Measurements from ENCODE around the gene GRPEL1.

The GRPEL1 gene

DNA sequence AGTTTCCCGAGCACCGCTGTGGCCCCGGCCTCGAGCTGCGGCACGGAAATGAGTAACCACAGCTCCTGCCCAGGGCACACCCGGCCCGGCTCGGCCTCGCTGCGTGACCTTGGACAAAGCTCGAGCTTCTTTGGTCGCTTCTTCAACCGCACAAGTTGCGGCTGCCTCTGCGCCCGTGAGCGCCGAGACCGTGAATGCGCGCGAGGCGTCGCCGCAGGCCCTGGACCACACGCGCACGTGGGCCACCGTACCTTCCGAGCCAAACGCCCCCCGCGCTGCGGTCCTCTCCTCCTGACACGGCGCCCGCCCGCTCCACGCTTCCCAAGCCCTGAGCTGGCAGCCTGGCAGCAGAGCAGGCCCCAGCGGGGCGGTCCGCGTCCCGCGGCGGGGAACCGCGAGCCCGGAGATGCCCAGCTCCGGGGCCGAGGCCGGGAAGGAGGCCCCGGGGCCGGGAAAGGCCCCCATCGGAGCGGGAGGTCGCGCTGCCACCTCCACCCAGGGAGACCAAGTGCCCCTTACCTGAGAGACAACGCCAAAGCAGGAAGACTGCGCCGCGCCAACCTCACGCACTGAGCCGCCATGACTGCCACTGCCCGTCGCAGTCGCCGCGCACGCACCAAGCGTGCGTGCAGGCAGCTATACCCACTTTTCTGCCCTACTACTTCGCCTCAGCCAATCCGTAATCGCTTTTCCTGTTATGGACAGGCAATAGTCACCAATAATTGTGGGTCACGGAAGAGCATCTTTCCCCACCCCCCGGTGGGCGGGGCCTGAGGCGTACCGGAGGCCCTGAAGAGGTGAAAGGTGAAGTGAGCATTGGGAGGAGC lies at the start of gene GRPEL1:
Gene GRPEL1, minus strand, starts transcription at position 613 of the 827 bp plus-strand sequence. Its CDS starts 32 bp downstream, at position 581.
- peak; percentile 97 for DNase-seq (ENCODE audit: low read depth, low spot score)
- Histone ChIP-seq H3K4me3 (ENCODE audit: low read length) (peak within 1 kb of the TSS; percentile 79), H3K9me3 (ENCODE audit: control insufficient read depth, insufficient read depth, low read length) (no peaks in the 10 kb centered on the region), H3K36me3 (ENCODE audit: control insufficient read depth, insufficient read depth, low read length) (peaks cover 8% of the 10 kb centered on the region; the same call in 1 of the 2 replicates), H3K27ac (ENCODE audit: low read length) (no peak within 1 kb of the TSS), H3K4me1 (ENCODE audit: control insufficient read depth, insufficient read depth, low read length) (peaks cover 2% of the 10 kb centered on the region; the same call in 1 of the 2 replicates), H3K27me3 (ENCODE audit: control insufficient read depth, insufficient read depth, low read length) (no peaks in the 10 kb centered on the region)
- no CpG with 5 or more reads among the region's 81 CpGs for WGBS (ENCODE audit: insufficient coverage, insufficient read length)

DNA sequence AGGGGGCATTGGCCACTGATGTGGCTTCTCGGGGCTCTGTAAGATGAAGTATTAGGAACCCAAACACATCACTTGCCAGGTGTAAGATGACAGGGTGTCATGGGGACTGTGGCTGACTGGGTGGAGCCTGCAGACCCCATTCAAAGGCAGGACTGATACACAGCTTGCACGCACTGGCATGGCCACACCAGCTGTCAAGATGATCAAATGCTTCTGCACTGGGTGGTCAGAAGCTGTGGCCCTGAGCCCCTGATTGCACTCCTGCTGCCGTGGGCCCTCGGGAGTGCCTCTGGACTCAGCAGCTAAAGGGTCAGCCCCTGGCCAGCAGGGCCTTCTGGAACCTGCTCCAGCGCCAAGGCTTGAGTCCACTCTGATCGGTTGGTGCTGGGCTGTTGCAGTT lies 48.8 kb upstream of the GRPEL1 start:
- H3K4me3 ChIP-seq (ENCODE audit: low read length): no peak overlapping the region
- no peaks in the 10 kb centered on the region for H3K36me3 ChIP-seq (ENCODE audit: control insufficient read depth, insufficient read depth, low read length)
- H3K4me1 ChIP-seq (ENCODE audit: control insufficient read depth, insufficient read depth, low read length): no peaks in the 10 kb centered on the region
- no CpG with 5 or more reads among the region's 6 CpGs for WGBS (ENCODE audit: insufficient coverage, insufficient read length)
- no peak overlapping the region for H3K27ac ChIP-seq (ENCODE audit: low read length)
- H3K9me3 ChIP-seq (ENCODE audit: control insufficient read depth, insufficient read depth, low read length): no peaks in the 10 kb centered on the region
- DNase-seq (ENCODE audit: low read depth, low spot score): no peak
- no peaks in the 10 kb centered on the region for H3K27me3 ChIP-seq (ENCODE audit: control insufficient read depth, insufficient read depth, low read length)

DNA sequence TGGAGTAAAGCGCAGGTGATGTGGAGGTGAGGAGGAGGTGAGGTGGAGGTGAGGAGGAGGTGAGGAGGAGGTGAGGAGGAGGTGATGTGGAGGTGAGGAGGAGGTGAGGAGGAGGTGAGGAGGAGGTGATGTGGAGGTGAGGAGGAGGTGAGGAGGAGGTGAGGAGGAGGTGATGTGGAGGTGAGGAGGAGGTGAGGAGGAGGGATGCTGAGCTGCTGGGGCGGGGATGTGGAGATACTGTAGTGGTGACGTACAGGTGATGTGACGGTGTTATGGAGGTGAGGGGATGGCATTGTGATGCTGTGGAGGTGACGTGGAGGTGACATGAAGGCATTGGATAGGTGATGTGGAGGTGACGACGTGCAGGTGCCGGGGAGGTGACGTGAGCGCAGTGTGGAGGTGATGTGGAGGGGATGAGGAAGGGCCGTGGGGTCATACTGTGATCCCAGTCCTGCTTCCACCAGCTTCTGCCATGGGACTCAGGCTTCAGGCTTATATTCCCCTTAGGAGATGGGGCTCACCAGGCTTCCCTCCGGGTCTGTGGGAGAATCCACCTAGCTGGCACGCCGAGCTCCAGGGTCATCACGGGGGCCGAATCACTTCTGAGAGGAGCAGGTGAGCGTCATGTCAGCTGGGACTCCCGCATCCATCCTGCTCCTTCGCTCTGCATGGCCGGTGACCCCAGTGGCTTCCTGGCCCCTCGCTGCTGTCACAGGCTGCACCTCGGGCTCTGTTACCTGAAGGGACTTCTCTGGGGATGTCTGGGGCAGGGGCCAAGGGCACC lies 47.9 kb upstream of the GRPEL1 start:
- DNase-seq (ENCODE audit: low read depth, low spot score): no peak
- no peaks in the 10 kb centered on the region for H3K9me3 ChIP-seq (ENCODE audit: control insufficient read depth, insufficient read depth, low read length)
- H3K4me1 ChIP-seq (ENCODE audit: control insufficient read depth, insufficient read depth, low read length): no peaks in the 10 kb centered on the region
- WGBS (ENCODE audit: insufficient coverage, insufficient read length): 100% methylated on average over 3 of the region's 22 CpGs
- no peaks in the 10 kb centered on the region for H3K27me3 ChIP-seq (ENCODE audit: control insufficient read depth, insufficient read depth, low read length)
- H3K36me3 ChIP-seq (ENCODE audit: control insufficient read depth, insufficient read depth, low read length): no peaks in the 10 kb centered on the region
- no peak overlapping the region for H3K4me3 ChIP-seq (ENCODE audit: low read length)
- no peak overlapping the region for H3K27ac ChIP-seq (ENCODE audit: low read length)

DNA sequence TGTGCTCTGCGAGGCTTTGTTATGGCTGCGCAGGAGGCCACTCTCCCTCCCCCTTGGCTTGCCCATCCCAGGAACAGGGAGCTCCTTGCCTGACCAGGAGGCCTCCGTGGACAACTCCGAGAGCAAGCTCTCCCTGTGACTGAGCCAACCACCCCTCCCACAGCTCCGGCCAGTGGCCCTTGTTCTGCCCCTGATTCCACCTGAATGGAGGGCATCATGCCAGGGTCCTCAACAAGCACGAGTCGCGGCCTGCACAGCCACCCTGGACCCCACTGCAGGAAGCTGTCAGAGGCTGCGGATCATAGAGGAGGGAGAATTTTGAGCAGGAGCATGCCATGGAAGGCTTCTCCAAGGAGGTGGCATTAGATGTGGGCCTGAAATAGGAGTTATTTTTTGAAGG lies 44.8 kb upstream of the GRPEL1 start:
- Histone ChIP-seq H3K4me3 (ENCODE audit: low read length) (no peak overlapping the region), H3K27me3 (ENCODE audit: control insufficient read depth, insufficient read depth, low read length) (no peaks in the 10 kb centered on the region), H3K36me3 (ENCODE audit: control insufficient read depth, insufficient read depth, low read length) (no peaks in the 10 kb centered on the region), H3K27ac (ENCODE audit: low read length) (no peak overlapping the region), H3K4me1 (ENCODE audit: control insufficient read depth, insufficient read depth, low read length) (no peaks in the 10 kb centered on the region), H3K9me3 (ENCODE audit: control insufficient read depth, insufficient read depth, low read length) (no peaks in the 10 kb centered on the region)
- no CpG with 5 or more reads among the region's 9 CpGs for WGBS (ENCODE audit: insufficient coverage, insufficient read length)
- DNase-seq (ENCODE audit: low read depth, low spot score): no peak

DNA sequence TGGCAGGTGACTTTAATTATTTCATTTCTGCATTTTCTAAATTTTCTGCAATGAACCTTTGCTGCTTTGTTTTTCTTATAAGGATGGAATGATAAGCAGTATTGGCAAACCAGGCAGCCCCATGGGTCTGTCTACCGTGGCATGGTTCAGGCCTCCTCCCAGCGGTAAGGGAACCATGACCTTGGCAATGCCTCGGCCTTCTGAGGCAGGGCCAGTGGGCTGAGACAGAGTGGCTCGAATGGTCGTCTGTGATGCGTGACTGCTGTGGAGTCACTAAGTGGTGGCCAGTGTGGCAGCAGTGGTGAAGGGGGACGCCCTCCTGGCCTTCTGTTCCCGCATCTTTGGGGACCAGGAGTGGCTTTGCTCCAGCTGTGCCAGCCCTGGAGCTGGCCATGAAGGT lies 43.6 kb upstream of the GRPEL1 start:
- H3K9me3 ChIP-seq (ENCODE audit: control insufficient read depth, insufficient read depth, low read length): no peaks in the 10 kb centered on the region
- H3K4me1 ChIP-seq (ENCODE audit: control insufficient read depth, insufficient read depth, low read length): no peaks in the 10 kb centered on the region; the same call in 1 of the 2 replicates
- no peak for DNase-seq (ENCODE audit: low read depth, low spot score)
- H3K27ac ChIP-seq (ENCODE audit: low read length): no peak overlapping the region
- WGBS (ENCODE audit: insufficient coverage, insufficient read length): no CpG with 5 or more reads among the region's 8 CpGs
- no peak overlapping the region for H3K4me3 ChIP-seq (ENCODE audit: low read length)
- H3K36me3 ChIP-seq (ENCODE audit: control insufficient read depth, insufficient read depth, low read length): no peaks in the 10 kb centered on the region
- H3K27me3 ChIP-seq (ENCODE audit: control insufficient read depth, insufficient read depth, low read length): no peaks in the 10 kb centered on the region

DNA sequence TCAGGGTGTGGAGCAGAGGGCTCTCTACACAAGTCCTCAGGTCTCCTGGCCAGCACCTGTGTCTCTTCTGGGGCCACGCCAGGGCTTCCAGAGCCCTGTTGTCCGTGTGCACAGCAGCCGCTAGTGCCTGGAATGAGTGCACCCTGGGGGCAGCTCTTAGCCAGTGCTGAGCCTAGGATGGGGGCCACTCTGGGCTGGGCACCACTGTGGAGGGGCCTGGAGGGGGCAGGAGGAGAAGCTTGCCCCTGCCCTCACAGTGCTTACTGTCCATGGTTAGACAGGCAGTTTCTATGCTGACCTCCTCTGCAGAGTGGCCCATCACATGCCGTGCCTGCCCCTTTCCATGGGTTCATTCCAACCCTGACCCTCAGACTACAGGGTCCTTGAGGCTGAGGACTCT lies 42.7 kb upstream of the GRPEL1 start:
- no CpG with 5 or more reads among the region's 4 CpGs for WGBS (ENCODE audit: insufficient coverage, insufficient read length)
- H3K4me3 ChIP-seq (ENCODE audit: low read length): no peak overlapping the region
- no peaks in the 10 kb centered on the region; the same call in 1 of the 2 replicates for H3K4me1 ChIP-seq (ENCODE audit: control insufficient read depth, insufficient read depth, low read length)
- H3K9me3 ChIP-seq (ENCODE audit: control insufficient read depth, insufficient read depth, low read length): no peaks in the 10 kb centered on the region
- H3K27me3 ChIP-seq (ENCODE audit: control insufficient read depth, insufficient read depth, low read length): no peaks in the 10 kb centered on the region
- DNase-seq (ENCODE audit: low read depth, low spot score): no peak
- no peaks in the 10 kb centered on the region for H3K36me3 ChIP-seq (ENCODE audit: control insufficient read depth, insufficient read depth, low read length)
- H3K27ac ChIP-seq (ENCODE audit: low read length): no peak overlapping the region

DNA sequence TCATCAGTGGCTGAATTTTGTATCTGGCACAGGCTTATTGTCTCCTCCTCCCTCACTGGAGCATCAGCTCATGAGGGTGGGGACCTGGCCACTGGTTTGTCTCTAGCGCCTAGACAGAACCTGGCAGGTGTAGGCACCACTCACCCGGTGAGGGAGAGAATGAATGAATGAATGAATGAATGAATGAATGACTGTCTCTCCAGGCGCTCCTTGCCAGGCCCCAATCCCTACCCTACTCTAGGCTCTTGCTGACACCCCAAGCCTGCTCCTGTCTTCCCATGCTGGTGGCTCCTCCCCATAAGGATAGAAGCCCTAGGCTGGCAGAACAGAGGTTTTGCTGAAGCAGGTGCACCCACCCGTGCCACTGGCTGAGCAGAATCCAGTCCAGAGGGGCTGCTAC lies 41.3 kb upstream of the GRPEL1 start:
- Histone ChIP-seq H3K4me3 (ENCODE audit: low read length) (no peak overlapping the region), H3K9me3 (ENCODE audit: control insufficient read depth, insufficient read depth, low read length) (no peaks in the 10 kb centered on the region), H3K27ac (ENCODE audit: low read length) (no peak overlapping the region), H3K27me3 (ENCODE audit: control insufficient read depth, insufficient read depth, low read length) (peaks cover 2% of the 10 kb centered on the region; the same call in 1 of the 2 replicates), H3K4me1 (ENCODE audit: control insufficient read depth, insufficient read depth, low read length) (no peaks in the 10 kb centered on the region; the same call in 1 of the 2 replicates), H3K36me3 (ENCODE audit: control insufficient read depth, insufficient read depth, low read length) (no peaks in the 10 kb centered on the region)
- DNase-seq (ENCODE audit: low read depth, low spot score): no peak
- no CpG with 5 or more reads among the region's 4 CpGs for WGBS (ENCODE audit: insufficient coverage, insufficient read length)

DNA sequence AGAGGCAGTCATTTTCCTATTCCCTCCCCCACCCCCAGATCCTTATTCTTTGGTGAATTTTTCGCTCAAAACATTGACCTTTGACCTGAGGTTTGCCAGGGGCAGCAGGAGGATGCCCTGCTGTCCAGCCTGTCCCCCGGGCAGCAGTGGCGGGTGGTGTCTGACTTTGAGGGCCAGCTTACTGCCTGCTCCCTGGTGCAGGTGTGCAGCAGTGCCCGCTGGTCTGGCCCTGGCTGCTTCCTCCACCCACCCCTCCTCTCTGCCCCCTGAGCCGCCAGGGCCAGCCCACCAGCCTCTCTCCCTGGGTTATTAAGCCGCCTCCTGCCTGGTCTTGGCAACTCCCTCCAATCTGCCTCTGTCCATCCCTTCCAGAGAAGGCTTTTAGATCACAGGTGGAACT lies 40.8 kb upstream of the GRPEL1 start:
- H3K36me3 ChIP-seq (ENCODE audit: control insufficient read depth, insufficient read depth, low read length): no peaks in the 10 kb centered on the region
- no peak for DNase-seq (ENCODE audit: low read depth, low spot score)
- WGBS (ENCODE audit: insufficient coverage, insufficient read length): no CpG with 5 or more reads among the region's 6 CpGs
- H3K9me3 ChIP-seq (ENCODE audit: control insufficient read depth, insufficient read depth, low read length): no peaks in the 10 kb centered on the region
- no peak overlapping the region for H3K27ac ChIP-seq (ENCODE audit: low read length)
- peaks cover 2% of the 10 kb centered on the region; the same call in 1 of the 2 replicates for H3K27me3 ChIP-seq (ENCODE audit: control insufficient read depth, insufficient read depth, low read length)
- no peak overlapping the region for H3K4me3 ChIP-seq (ENCODE audit: low read length)
- H3K4me1 ChIP-seq (ENCODE audit: control insufficient read depth, insufficient read depth, low read length): no peaks in the 10 kb centered on the region; the same call in 1 of the 2 replicates

DNA sequence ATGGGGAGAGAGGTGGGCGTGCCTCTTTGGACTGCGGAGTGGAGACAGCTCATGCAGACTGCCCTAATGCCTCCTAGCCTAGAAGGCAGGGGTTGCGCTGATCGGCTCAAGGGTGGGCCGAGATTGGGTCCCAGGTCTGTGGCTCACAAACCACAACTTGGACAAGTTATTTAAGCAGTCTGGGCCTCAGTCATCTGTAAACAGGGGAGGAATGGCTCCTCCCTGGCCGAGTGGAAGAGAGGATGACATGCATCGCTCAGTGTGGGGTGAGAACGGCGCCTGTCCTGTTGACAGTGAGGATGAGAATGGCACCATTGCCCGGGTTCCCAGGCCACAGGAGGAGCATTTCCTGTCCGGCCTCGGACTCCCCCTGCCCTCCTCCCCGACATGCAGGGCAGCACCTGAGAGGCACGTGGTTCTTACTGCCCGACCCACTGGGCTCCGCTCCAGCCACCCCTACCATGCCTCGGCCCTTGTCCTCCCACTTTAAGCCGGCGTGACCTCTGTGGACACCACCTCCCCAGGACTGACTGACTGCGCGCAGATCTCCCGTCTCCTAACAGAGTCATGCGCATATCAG lies 40.3 kb upstream of the GRPEL1 start:
- H3K4me1 ChIP-seq (ENCODE audit: control insufficient read depth, insufficient read depth, low read length): peaks cover 3% of the 10 kb centered on the region
- no peak for DNase-seq (ENCODE audit: low read depth, low spot score)
- no peak overlapping the region for H3K27ac ChIP-seq (ENCODE audit: low read length)
- peaks cover 2% of the 10 kb centered on the region; the same call in 1 of the 2 replicates for H3K27me3 ChIP-seq (ENCODE audit: control insufficient read depth, insufficient read depth, low read length)
- no CpG with 5 or more reads among the region's 23 CpGs for WGBS (ENCODE audit: insufficient coverage, insufficient read length)
- no peaks in the 10 kb centered on the region for H3K36me3 ChIP-seq (ENCODE audit: control insufficient read depth, insufficient read depth, low read length)
- no peak overlapping the region for H3K4me3 ChIP-seq (ENCODE audit: low read length)
- H3K9me3 ChIP-seq (ENCODE audit: control insufficient read depth, insufficient read depth, low read length): no peaks in the 10 kb centered on the region

DNA sequence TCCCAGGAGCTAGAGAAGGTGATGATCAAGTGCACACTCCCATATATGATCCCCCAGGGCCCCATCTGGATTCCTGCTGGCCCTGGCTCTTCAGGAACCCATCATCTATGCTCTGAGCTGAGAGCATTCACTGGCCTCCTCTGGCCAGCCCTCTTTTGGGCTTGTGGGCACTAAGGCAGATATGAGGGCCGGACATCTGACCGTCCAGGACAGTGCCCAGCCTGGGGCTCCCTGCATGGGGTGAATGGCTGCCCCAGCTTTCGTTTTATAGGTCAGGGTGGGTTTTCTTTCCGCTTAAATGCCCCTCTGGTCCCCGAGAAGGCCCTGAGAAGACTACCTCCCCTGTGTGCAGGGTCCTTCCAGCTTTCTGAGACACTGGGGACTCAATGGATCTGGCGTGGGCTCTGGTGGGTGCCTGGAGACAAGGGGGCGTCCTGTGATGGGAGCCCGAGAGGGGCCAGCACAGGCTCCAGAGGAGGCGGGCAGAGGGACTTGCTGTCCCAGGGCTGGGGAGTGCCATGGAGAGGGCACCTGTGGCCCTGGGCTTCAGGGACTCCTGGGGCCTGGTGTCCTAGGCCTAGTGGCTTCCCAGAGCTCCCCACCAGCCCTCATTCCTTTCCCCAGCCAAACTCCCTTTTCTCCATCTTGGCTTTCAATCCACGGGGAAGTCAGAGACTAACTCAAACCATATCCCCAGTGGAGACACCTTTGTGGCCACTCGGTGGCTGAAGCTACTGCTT lies 39.5 kb upstream of the GRPEL1 start:
- Histone ChIP-seq H3K4me3 (ENCODE audit: low read length) (no peak overlapping the region), H3K9me3 (ENCODE audit: control insufficient read depth, insufficient read depth, low read length) (no peaks in the 10 kb centered on the region), H3K27me3 (ENCODE audit: control insufficient read depth, insufficient read depth, low read length) (peaks cover 2% of the 10 kb centered on the region; the same call in 1 of the 2 replicates), H3K4me1 (ENCODE audit: control insufficient read depth, insufficient read depth, low read length) (peaks cover 3% of the 10 kb centered on the region), H3K27ac (ENCODE audit: low read length) (no peak overlapping the region), H3K36me3 (ENCODE audit: control insufficient read depth, insufficient read depth, low read length) (no peaks in the 10 kb centered on the region)
- no CpG with 5 or more reads among the region's 11 CpGs for WGBS (ENCODE audit: insufficient coverage, insufficient read length)
- DNase-seq (ENCODE audit: low read depth, low spot score): no peak

Measured in iPS DF 6.9 (cell line).